ENCODE measurements around the gene LGALS3.

LGALS3 gene

GRCh38 chr14:55101698-55102097 lies 27.4 kb upstream of the LGALS3 start:
- ChIA-PET CTCF (no interaction called here), POLR2A (no interaction called here)
- TF ChIP-seq L3MBTL2 (conservative IDR thresholded peaks at IDR 0.05) (no peak), SP1 (IDR thresholded peaks at IDR 0.05) (no peak), LEF1 (IDR thresholded peaks at IDR 0.05; ENCODE audit: borderline replicate concordance) (no peak), ZNF384 (IDR thresholded peaks at IDR 0.05) (no peak), CTBP1 (IDR thresholded peaks at IDR 0.05; ENCODE audit: borderline replicate concordance) (no peak), FOXK2 (IDR thresholded peaks at IDR 0.05) (no peak), ELF4 (IDR thresholded peaks at IDR 0.05) (no peak)
- DNase-seq (ENCODE audit: extremely low spot score): no peak

GRCh38 chr14:55102141-55102621 lies 26.9 kb upstream of the LGALS3 start:
- no peak for DNase-seq (ENCODE audit: extremely low spot score)
- TF ChIP-seq ZNF384 (IDR thresholded peaks at IDR 0.05): no peak
- TF ChIP-seq TARDBP (IDR thresholded peaks at IDR 0.05): no peak
- TF ChIP-seq HDGF (IDR thresholded peaks at IDR 0.05; ENCODE audit: borderline replicate concordance): no peak
- TF ChIP-seq ELF4 (IDR thresholded peaks at IDR 0.05): no peak
- TF ChIP-seq LEF1 (IDR thresholded peaks at IDR 0.05; ENCODE audit: borderline replicate concordance): no peak
- no peak for TF ChIP-seq SP1 (IDR thresholded peaks at IDR 0.05)
- no peak for TF ChIP-seq ARNT (IDR thresholded peaks at IDR 0.05)
- no peak for TF ChIP-seq L3MBTL2 (conservative IDR thresholded peaks at IDR 0.05)
- TF ChIP-seq BHLHE40 (IDR thresholded peaks at IDR 0.05; ENCODE audit: borderline replicate concordance): no peak
- TF ChIP-seq CTBP1 (IDR thresholded peaks at IDR 0.05; ENCODE audit: borderline replicate concordance): no peak
- TF ChIP-seq SUZ12 (IDR thresholded peaks at IDR 0.05): no peak
- TF ChIP-seq PKNOX1 (IDR thresholded peaks at IDR 0.05): no peak
- no peak for TF ChIP-seq NFRKB (IDR thresholded peaks at IDR 0.05)
- no peak for TF ChIP-seq FOXA1 (IDR thresholded peaks at IDR 0.05)
- no peak for TF ChIP-seq FOXM1 (IDR thresholded peaks at IDR 0.05; ENCODE audit: borderline replicate concordance)
- TF ChIP-seq FOXK2 (IDR thresholded peaks at IDR 0.05): no peak
- ChIA-PET CTCF (interaction anchor here (0.9 to 1.5 kb wide), 2 partner anchors 9 to 51 kb away, joined by 3 to 4 read pairs; no protein-coding TSS in a partner anchor), POLR2A (interaction anchor here (1.1 to 2.3 kb wide), 4 partner anchors 8 to 55 kb away, joined by 3 to 10 read pairs (median 6); partner anchors contain the start of gene MAPK1IP1L)

- no peak for DNase-seq (ENCODE audit: extremely low spot score)
- TF ChIP-seq CTBP1 (IDR thresholded peaks at IDR 0.05; ENCODE audit: borderline replicate concordance) (no peak), ARNT (IDR thresholded peaks at IDR 0.05) (no peak), FOXA1 (IDR thresholded peaks at IDR 0.05) (no peak), L3MBTL2 (conservative IDR thresholded peaks at IDR 0.05) (no peak), BHLHE40 (IDR thresholded peaks at IDR 0.05; ENCODE audit: borderline replicate concordance) (no peak), FOXM1 (IDR thresholded peaks at IDR 0.05; ENCODE audit: borderline replicate concordance) (no peak), HDGF (IDR thresholded peaks at IDR 0.05; ENCODE audit: borderline replicate concordance) (no peak)
- ChIA-PET CTCF (interaction anchor here (0.9 to 1.5 kb wide), 2 partner anchors 10 to 52 kb away, joined by 3 to 4 read pairs; no protein-coding TSS in a partner anchor), POLR2A (interaction anchor here (0.6 to 2.3 kb wide), 8 partner anchors 9 to 88 kb away, joined by 3 to 10 read pairs (median 4); partner anchors contain the start of genes DLGAP5, MAPK1IP1L, SOCS4 and WDHD1)
Observed at GRCh38 chr14:55103005-55103640, 25.9 kb upstream of the LGALS3 start.

- POLR2A ChIA-PET: interaction anchor here (2.3 kb wide), 1 partner anchor 10 kb away, joined by 10 read pairs; no protein-coding TSS in a partner anchor
- DNase-seq (ENCODE audit: extremely low spot score): no peak
- CTCF ChIA-PET: no interaction called here
- TF ChIP-seq SP1 (IDR thresholded peaks at IDR 0.05) (no peak), FOXA1 (IDR thresholded peaks at IDR 0.05) (no peak), PKNOX1 (IDR thresholded peaks at IDR 0.05) (no peak), ELF4 (IDR thresholded peaks at IDR 0.05) (no peak), LEF1 (IDR thresholded peaks at IDR 0.05; ENCODE audit: borderline replicate concordance) (no peak), ARNT (IDR thresholded peaks at IDR 0.05) (no peak), BHLHE40 (IDR thresholded peaks at IDR 0.05; ENCODE audit: borderline replicate concordance) (no peak), FOXK2 (IDR thresholded peaks at IDR 0.05) (no peak)
Observed at GRCh38 chr14:55103971-55104954, 24.8 kb upstream of the LGALS3 start.

- no peak for DNase-seq (ENCODE audit: extremely low spot score)
- ChIA-PET CTCF (no interaction called here), POLR2A (interaction anchor here (1.3 kb wide), 1 partner anchor 55 kb away, joined by 4 read pairs; the partner anchor contains the start of gene MAPK1IP1L)
- no peak for TF ChIP-seq ZNF384 (IDR thresholded peaks at IDR 0.05)
- no peak for TF ChIP-seq TARDBP (IDR thresholded peaks at IDR 0.05)
- no peak for TF ChIP-seq LEF1 (IDR thresholded peaks at IDR 0.05; ENCODE audit: borderline replicate concordance)
- TF ChIP-seq FOXK2 (IDR thresholded peaks at IDR 0.05): no peak
- TF ChIP-seq FOXA1 (IDR thresholded peaks at IDR 0.05): no peak
- no peak for TF ChIP-seq CTBP1 (IDR thresholded peaks at IDR 0.05; ENCODE audit: borderline replicate concordance)
- no peak for TF ChIP-seq L3MBTL2 (conservative IDR thresholded peaks at IDR 0.05)
- no peak for TF ChIP-seq SP1 (IDR thresholded peaks at IDR 0.05)
- TF ChIP-seq BHLHE40 (IDR thresholded peaks at IDR 0.05; ENCODE audit: borderline replicate concordance): no peak
- no peak for TF ChIP-seq ARNT (IDR thresholded peaks at IDR 0.05)
- no peak for TF ChIP-seq SUZ12 (IDR thresholded peaks at IDR 0.05)
Observed at GRCh38 chr14:55105991-55106390, 23.1 kb upstream of the LGALS3 start.
